Lower leg skin (tissue), 3 donors: ENCODE results near the gene PPCDC.

ENCODE experiments used
- POLR2A ChIP-seq, 2 donors: fragments of 450-650 bp; IDR thresholded peaks; one replicate each; pipeline ENCODE4 v1.6.1; 2016 to 2017; ENCODE audit warnings: antibody characterized with exemption in 2 of 2, mild to moderate bottlenecking in 1 of 2, moderate library complexity in 1 of 2
- TF ChIP-seq, protein P1 (sequence below), 3 donors: fragments of 450-650 bp; IDR thresholded peaks; one replicate each; pipeline ENCODE4 v1.5.1; 2016; ENCODE audit warnings: antibody characterized with exemption in 3 of 3, mild to moderate bottlenecking in 3 of 3, moderate library complexity in 2 of 3

DNA sequence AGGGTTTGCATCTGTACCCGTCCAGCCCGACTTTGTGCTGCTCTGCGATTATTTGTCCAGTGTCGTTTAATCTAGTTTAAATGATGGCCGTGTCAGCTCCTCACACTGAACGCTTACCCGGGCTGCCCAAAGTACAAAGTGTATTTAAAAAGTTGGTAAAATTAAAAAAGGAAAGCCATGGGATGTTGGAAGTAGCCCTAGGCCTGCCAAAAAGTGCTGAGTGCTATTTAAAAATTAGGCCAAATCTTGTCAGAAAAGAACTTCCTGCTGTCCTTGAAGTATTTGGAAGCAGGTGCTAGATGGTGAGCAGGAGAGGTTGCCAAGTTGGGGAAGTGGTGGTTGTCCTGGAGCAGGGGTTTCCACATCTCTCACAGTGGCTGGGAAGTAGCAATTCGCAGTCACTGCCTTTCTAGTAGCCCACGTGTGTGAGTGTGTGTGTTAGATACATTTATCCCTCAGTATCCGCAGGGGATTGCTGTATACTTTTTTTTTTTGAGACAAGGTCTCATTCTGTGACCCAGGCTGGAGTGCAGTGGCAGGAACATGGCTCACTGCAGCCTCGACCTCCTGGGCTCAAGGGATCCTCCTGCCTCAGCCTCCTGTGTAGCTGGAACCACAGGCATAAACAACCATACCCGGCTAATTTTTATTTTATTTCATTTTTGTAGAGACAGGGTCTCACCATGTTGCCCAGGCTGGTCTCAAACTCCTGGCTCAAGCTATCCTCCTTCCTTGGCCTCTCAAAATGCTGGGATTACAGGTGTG lies 664 bp downstream of the PPCDC start:
- TF ChIP-seq, protein P1, sequence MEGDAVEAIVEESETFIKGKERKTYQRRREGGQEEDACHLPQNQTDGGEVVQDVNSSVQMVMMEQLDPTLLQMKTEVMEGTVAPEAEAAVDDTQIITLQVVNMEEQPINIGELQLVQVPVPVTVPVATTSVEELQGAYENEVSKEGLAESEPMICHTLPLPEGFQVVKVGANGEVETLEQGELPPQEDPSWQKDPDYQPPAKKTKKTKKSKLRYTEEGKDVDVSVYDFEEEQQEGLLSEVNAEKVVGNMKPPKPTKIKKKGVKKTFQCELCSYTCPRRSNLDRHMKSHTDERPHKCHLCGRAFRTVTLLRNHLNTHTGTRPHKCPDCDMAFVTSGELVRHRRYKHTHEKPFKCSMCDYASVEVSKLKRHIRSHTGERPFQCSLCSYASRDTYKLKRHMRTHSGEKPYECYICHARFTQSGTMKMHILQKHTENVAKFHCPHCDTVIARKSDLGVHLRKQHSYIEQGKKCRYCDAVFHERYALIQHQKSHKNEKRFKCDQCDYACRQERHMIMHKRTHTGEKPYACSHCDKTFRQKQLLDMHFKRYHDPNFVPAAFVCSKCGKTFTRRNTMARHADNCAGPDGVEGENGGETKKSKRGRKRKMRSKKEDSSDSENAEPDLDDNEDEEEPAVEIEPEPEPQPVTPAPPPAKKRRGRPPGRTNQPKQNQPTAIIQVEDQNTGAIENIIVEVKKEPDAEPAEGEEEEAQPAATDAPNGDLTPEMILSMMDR (IDR thresholded peaks at IDR 0.05) = no peak
- TF ChIP-seq POLR2A (IDR thresholded peaks at IDR 0.05) = no peak
